SK-N-SH (cell line): Measurements from ENCODE around the gene ANKMY1. TPM values are rescaled to one million over a fixed set of nuclear protein-coding genes. Genes with fewer than 3 reads are reported as not detected.

Experiments used
- CTCF ChIA-PET: fragments of 300-600, 350-600 bp; formaldehyde crosslinking; extraction: SDS; loops from one replicate; lab custom pipeline; 2021; lab: Yijun Ruan, JAX
- POLR2A ChIA-PET: fragments of 350-600 bp; sonication (Branson Sonifier 250); formaldehyde crosslinking; extraction: SDS; loops from one replicate; lab custom pipeline; 2020; ENCODE audit warnings: antibody characterized with exemption, inconsistent platforms; lab: Yijun Ruan, JAX
- DNase-seq: peaks from one replicate; pipeline ENCODE4 v3.0.0; 2012
- H2AFZ ChIP-seq: fragments of 200-600 bp; sonication (generic); 2 replicates; pipeline ENCODE4 v1.8.1; 2016; ENCODE audit warnings: antibody characterized with exemption, mild to moderate bottlenecking, low read depth
- H3F3A ChIP-seq: fragments of 200-600 bp; sonication (generic); replicated peaks from 2 replicates; pipeline ENCODE3; 2016; ENCODE audit warnings: antibody characterized with exemption, mild to moderate bottlenecking; ENCODE audit not compliant: insufficient read depth
- H3K27ac ChIP-seq, 2 experiments: fragments of 200-500 bp in 1 of 2; fragments of 200-600 bp in 1 of 2; sonication (Bioruptor generic) in 1 of 2; sonication (generic), shearing (Covaris generic) in 1 of 2; 2 replicates each; pipeline versions ENCODE4 v1.5.1 to v1.6.1; 2014 to 2016; ENCODE audit warnings: low read depth in 2 of 2, inconsistent platforms in 1 of 2, low read length in 1 of 2, mild to moderate bottlenecking in 1 of 2, mixed read lengths in 1 of 2
- H3K27me3 ChIP-seq: fragments of 200-600 bp; sonication (generic), shearing (Covaris generic); 2 replicates; pipeline ENCODE4 v1.6.1; 2016; ENCODE audit warnings: mixed run types; ENCODE audit not compliant: insufficient read depth
- H3K36me3 ChIP-seq, 2 experiments: fragments of 200-500 bp in 1 of 2; fragments of 200-600 bp in 1 of 2; sonication (Bioruptor generic) in 1 of 2; sonication (generic) in 1 of 2; replicated peaks in 1 of 2; 2 replicates each; pipeline versions ENCODE3 to v1.5.1; 2014 to 2016; ENCODE audit warnings: low read length in 1 of 2, mild to moderate bottlenecking in 1 of 2; ENCODE audit not compliant: insufficient read depth in 2 of 2, control insufficient read depth in 1 of 2
- H3K4me1 ChIP-seq, 2 experiments: fragments of 200-500 bp in 1 of 2; fragments of 200-600 bp in 1 of 2; sonication (Bioruptor generic) in 1 of 2; sonication (generic), shearing (Covaris generic) in 1 of 2; 2 replicates each; pipeline versions ENCODE4 v1.5.1 to v1.6.1; 2014 to 2016; ENCODE audit warnings: low read depth in 1 of 2, low read length in 1 of 2, mixed run types in 1 of 2; ENCODE audit not compliant: insufficient read depth in 2 of 2, control insufficient read depth in 1 of 2
- H3K4me2 ChIP-seq: fragments of 200-600 bp; sonication (generic), shearing (Covaris generic); 2 replicates; pipeline ENCODE4 v1.6.1; 2017; ENCODE audit warnings: mixed run types
- H3K4me3 ChIP-seq, 2 experiments: fragments of 200-500 bp in 1 of 2; fragments of 200-600 bp in 1 of 2; sonication (Bioruptor generic) in 1 of 2; sonication (generic), shearing (Covaris generic) in 1 of 2; 2 replicates each; pipeline versions ENCODE4 v1.5.1 to v1.8.1; 2014 to 2016; ENCODE audit warnings: low read depth in 2 of 2, inconsistent platforms in 1 of 2, low read length in 1 of 2, mild to moderate bottlenecking in 1 of 2, mixed read lengths in 1 of 2, moderate library complexity in 1 of 2
- H3K79me2 ChIP-seq: fragments of 200-600 bp; sonication (generic); 2 replicates; pipeline ENCODE4 v1.8.1; 2017; ENCODE audit warnings: mild to moderate bottlenecking; ENCODE audit not compliant: insufficient read depth
- H3K9ac ChIP-seq: fragments of 200-600 bp; sonication (generic); 2 replicates; pipeline ENCODE4 v1.6.1; 2017; ENCODE audit warnings: mixed run types
- H3K9me2 ChIP-seq: fragments of 200-600 bp; sonication (generic); 2 replicates; pipeline ENCODE4 v1.6.1; 2017; ENCODE audit warnings: mixed run types
- H3K9me3 ChIP-seq: fragments of 200-600 bp; sonication (generic); 2 replicates; pipeline ENCODE4 v1.6.1; 2017; ENCODE audit warnings: mixed run types, mild to moderate bottlenecking, moderate library complexity
- H4K20me1 ChIP-seq: fragments of 200-600 bp; sonication (generic); 2 replicates; pipeline ENCODE4 v1.6.1; 2017; ENCODE audit warnings: mild to moderate bottlenecking, mixed run types; ENCODE audit not compliant: insufficient read depth
- CHD2 ChIP-seq: fragments of 150-350 bp; IDR thresholded peaks from 2 replicates; pipeline ENCODE4 v1.6.1; 2018; ENCODE audit warnings: low read length; ENCODE audit not compliant: partially characterized antibody
- EP300 ChIP-seq, 2 experiments: IDR thresholded peaks; 2 replicates each; pipeline versions ENCODE4 v1.4.0 to v1.6.1; 2012; ENCODE audit warnings: borderline replicate concordance in 1 of 2, low read depth in 1 of 2, low read length in 1 of 2
- FOSL2 ChIP-seq: IDR thresholded peaks from 2 replicates; pipeline ENCODE4 v1.4.0; 2012; ENCODE audit warnings: low read depth, mild to moderate bottlenecking, moderate library complexity, borderline replicate concordance
- FOXJ3 ChIP-seq: sonication (generic); formaldehyde crosslinking; IDR thresholded peaks from 2 replicates; pipeline ENCODE4 v1.5.1; 2020; ENCODE audit warnings: mild to moderate bottlenecking, missing genetic modification reagents
- FOXM1 ChIP-seq: IDR thresholded peaks from 2 replicates; pipeline ENCODE4 v1.4.0; 2012; ENCODE audit warnings: low read depth, mild to moderate bottlenecking
- GABPA ChIP-seq: IDR thresholded peaks from 2 replicates; pipeline ENCODE4 v1.4.0; 2012; ENCODE audit warnings: low read depth, mild to moderate bottlenecking
- MEF2A ChIP-seq: IDR thresholded peaks from 2 replicates; pipeline ENCODE4 v1.4.0; 2012; ENCODE audit warnings: low read depth, borderline replicate concordance
- NFIC ChIP-seq: IDR thresholded peaks from 2 replicates; pipeline ENCODE4 v1.4.0; 2012; ENCODE audit warnings: borderline replicate concordance
- RCOR1 ChIP-seq: fragments of 150-350 bp; IDR thresholded peaks from 2 replicates; pipeline ENCODE4 v1.6.1; 2017; ENCODE audit warnings: antibody characterized with exemption, low read length
- SIN3A ChIP-seq: IDR thresholded peaks from 2 replicates; pipeline ENCODE4 v1.6.1; 2012; ENCODE audit warnings: low read depth, mild to moderate bottlenecking, low read length, moderate library complexity, borderline replicate concordance
- YY1 ChIP-seq: IDR thresholded peaks from 2 replicates; pipeline ENCODE4 v1.4.0; 2012; ENCODE audit warnings: low read depth, mild to moderate bottlenecking
- WGBS: methylation state at CpG from one replicate; pipeline ENCODE4 v1.1.6; 2017; ENCODE audit warnings: low lambda C conversion rate; 5-methylcytosine and 5-hydroxymethylcytosine counted together
- polyA plus RNA-seq, 3 experiments: library from polyadenylated mRNA; depleted of rRNA; stranded (reverse); fragments of >200 nt; gene quantifications; 2 replicates each; pipeline ENCODE4 v1.2.3, GENCODE V29; 2012
- TF ChIP-seq, protein P1 (sequence below): fragments of 150-350 bp; IDR thresholded peaks from 2 replicates; pipeline ENCODE4 v1.6.1; 2016; ENCODE audit warnings: mild to moderate bottlenecking, low read depth, low read length
- TF ChIP-seq, protein P2 (sequence below): IDR thresholded peaks from 2 replicates; pipeline ENCODE4 v1.4.0; 2012; ENCODE audit warnings: low read depth, borderline replicate concordance
- TF ChIP-seq, protein P3 (sequence below): fragments of 200-600 bp; sonication (generic); IDR thresholded peaks from 2 replicates; pipeline ENCODE4 v1.6.1; 2017; ENCODE audit warnings: antibody characterized with exemption, mild to moderate bottlenecking, moderate library complexity

ANKMY1 gene
- polyA plus RNA-seq, 1 of the 3 experiments (the other 2 are of a cell fraction) = 12.1 TPM

DNA sequence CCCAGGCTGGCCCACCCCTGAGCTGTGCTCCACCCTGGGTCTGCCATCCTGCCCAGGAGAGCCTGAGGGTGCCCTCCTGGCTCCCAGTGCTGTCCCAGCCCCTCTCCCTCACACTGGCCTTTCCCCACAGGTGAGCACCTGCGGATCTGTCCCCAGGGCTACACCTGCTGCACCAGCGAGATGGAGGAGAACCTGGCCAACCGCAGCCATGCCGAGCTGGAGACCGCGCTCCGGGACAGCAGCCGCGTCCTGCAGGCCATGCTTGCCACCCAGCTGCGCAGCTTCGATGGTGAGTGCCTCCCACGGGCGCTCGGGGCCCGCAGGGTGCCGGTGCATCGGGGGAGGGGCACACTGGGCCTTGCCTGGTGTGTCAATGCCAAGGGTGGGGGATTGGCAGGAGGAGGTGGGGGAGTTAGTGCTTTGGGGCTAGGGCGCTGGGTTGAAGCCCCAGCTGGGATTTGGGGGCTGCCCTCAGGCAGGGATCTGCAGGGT is 98.8 kb downstream of the ANKMY1 start (continued):
- TF ChIP-seq, protein P1, sequence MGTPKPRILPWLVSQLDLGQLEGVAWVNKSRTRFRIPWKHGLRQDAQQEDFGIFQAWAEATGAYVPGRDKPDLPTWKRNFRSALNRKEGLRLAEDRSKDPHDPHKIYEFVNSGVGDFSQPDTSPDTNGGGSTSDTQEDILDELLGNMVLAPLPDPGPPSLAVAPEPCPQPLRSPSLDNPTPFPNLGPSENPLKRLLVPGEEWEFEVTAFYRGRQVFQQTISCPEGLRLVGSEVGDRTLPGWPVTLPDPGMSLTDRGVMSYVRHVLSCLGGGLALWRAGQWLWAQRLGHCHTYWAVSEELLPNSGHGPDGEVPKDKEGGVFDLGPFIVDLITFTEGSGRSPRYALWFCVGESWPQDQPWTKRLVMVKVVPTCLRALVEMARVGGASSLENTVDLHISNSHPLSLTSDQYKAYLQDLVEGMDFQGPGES = no peak
- TF ChIP-seq, protein P2, sequence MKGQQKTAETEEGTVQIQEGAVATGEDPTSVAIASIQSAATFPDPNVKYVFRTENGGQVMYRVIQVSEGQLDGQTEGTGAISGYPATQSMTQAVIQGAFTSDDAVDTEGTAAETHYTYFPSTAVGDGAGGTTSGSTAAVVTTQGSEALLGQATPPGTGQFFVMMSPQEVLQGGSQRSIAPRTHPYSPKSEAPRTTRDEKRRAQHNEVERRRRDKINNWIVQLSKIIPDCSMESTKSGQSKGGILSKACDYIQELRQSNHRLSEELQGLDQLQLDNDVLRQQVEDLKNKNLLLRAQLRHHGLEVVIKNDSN = no peak
- TF ChIP-seq FOXM1 = no peak
- TF ChIP-seq FOSL2 = no peak
- TF ChIP-seq SIN3A = no peak
- TF ChIP-seq RCOR1 = no peak

DNA sequence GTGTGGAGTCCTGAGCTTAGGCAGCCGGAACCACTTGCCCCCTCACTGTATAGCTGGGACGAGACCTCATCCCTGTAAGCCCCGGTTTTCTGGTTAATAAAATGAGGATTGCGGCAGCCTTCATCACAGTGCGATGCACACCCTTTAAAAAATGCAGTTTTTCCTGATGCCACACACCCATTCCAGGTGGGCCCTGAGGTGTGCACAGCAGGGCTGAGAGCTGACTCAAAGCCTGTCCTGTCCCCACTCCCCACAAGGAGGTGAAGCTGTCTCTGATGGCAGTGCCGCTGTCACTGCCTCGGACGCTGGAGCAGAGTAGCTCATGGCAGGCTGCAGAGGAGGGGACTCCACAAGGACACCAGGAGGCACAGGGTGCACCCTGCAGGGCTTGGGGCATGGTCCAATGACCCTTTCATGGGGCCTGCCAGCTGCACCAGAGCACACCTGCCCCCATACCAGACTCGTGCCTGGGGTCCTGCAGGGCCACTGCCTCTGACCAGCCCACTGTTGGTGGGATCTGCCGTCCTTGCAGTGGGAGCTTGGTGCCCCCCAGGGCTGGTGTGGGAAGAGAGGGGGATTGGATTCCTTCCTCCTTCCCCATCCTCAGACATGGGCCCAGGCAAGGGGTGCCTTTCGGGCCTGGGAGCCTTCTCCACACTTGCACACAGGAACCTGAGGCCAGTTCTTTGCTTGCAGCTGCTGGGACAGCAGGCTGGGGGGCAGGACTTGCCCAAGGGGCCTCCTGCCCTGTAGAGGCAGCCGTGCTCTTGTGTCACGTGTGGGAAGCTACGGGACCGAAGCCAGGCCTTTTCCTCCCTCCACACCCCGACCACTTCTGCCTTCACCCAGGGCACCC is 99.5 kb downstream of the ANKMY1 start:
- H2AFZ ChIP-seq = no peak overlapping the region
- H3K27me3 ChIP-seq = no peaks in the 10 kb centered on the region
- H3K27ac ChIP-seq = no peak overlapping the region
- H3K9me2 ChIP-seq = no peaks in the 10 kb centered on the region
- no peak overlapping the region for H3K4me3 ChIP-seq
- H3K36me3 ChIP-seq = peaks cover 0 to 10% of the 10 kb centered on the region in 2 experiments
- no peaks in the 10 kb centered on the region for H3K9me3 ChIP-seq
- peaks cover 52% of the 10 kb centered on the region for H4K20me1 ChIP-seq
- no peak for DNase-seq
- ChIA-PET POLR2A (no interaction called here), CTCF (interaction anchor here (0.7 to 1.8 kb wide), 6 partner anchors 19 to 693 kb away, joined by 3 to 5 read pairs (median 4); no protein-coding TSS in a partner anchor)
- WGBS = 89% methylated on average over 13 of the region's 16 CpGs
- H3K4me2 ChIP-seq = no peak overlapping the region
- H3K4me1 ChIP-seq = peaks cover 0 to 15% of the 10 kb centered on the region in 2 experiments; a peak in 1 of 4 replicates
- H3K9ac ChIP-seq = no peak overlapping the region
- H3F3A ChIP-seq = no peaks in the 10 kb centered on the region
- TF ChIP-seq, protein P1 = no peak
- TF ChIP-seq YY1 (no peak), EP300 (IDR thresholded peaks at IDR 0.05; ENCODE audit: borderline replicate concordance in 1 of 2, low read depth in 1 of 2, low read length in 1 of 2) (no peak), FOXJ3 (CRISPR knock-in tag) (no peak), FOSL2 (no peak), GABPA (no peak), MEF2A (no peak), NFIC (no peak), CHD2 (no peak)
- TF ChIP-seq, protein P3, sequence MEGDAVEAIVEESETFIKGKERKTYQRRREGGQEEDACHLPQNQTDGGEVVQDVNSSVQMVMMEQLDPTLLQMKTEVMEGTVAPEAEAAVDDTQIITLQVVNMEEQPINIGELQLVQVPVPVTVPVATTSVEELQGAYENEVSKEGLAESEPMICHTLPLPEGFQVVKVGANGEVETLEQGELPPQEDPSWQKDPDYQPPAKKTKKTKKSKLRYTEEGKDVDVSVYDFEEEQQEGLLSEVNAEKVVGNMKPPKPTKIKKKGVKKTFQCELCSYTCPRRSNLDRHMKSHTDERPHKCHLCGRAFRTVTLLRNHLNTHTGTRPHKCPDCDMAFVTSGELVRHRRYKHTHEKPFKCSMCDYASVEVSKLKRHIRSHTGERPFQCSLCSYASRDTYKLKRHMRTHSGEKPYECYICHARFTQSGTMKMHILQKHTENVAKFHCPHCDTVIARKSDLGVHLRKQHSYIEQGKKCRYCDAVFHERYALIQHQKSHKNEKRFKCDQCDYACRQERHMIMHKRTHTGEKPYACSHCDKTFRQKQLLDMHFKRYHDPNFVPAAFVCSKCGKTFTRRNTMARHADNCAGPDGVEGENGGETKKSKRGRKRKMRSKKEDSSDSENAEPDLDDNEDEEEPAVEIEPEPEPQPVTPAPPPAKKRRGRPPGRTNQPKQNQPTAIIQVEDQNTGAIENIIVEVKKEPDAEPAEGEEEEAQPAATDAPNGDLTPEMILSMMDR = no peak
- H3K79me2 ChIP-seq = peaks cover 10% of the 10 kb centered on the region; the same call in 1 of the 2 replicates
